H1 (cell line): ENCODE measurements around the gene HPGDS.

Experiments
- CTCF ChIP-seq, 3 experiments: IDR thresholded peaks; 1 replicate in 2 of 3; 2 replicates in 1 of 3; pipeline versions ENCODE4 v1.5.1 to v1.6.1; 2011; ENCODE audit warnings: low read length in 3 of 3, mild to moderate bottlenecking in 3 of 3, inconsistent platforms in 2 of 3, low read depth in 1 of 3, moderate library complexity in 1 of 3; ENCODE audit not compliant: insufficient read depth in 1 of 3; ENCODE audit errors: control extremely low read depth in 1 of 3
- EGR1 ChIP-seq: IDR thresholded peaks from 2 replicates; pipeline ENCODE4 v1.6.1; 2011; ENCODE audit warnings: low read depth, low read length, borderline replicate concordance
- EP300 ChIP-seq, 2 experiments: IDR thresholded peaks; 1 replicate in 1 of 2; 2 replicates in 1 of 2; pipeline ENCODE4 v1.6.1; 2011 to 2012; ENCODE audit warnings: low read depth in 2 of 2, low read length in 2 of 2, mild to moderate bottlenecking in 2 of 2, borderline replicate concordance in 1 of 2, inconsistent platforms in 1 of 2, moderate library complexity in 1 of 2
- POLR2A ChIP-seq, 2 experiments: IDR thresholded peaks; 1 replicate in 1 of 2; 2 replicates in 1 of 2; pipeline ENCODE4 v1.6.1; 2011; ENCODE audit warnings: low read depth in 2 of 2, low read length in 2 of 2, mild to moderate bottlenecking in 2 of 2; ENCODE audit errors: control extremely low read depth in 1 of 2
- POLR2AphosphoS5 ChIP-seq: IDR thresholded peaks from 2 replicates; pipeline ENCODE4 v1.6.1; 2011; ENCODE audit warnings: low read depth, low read length
- SP4 ChIP-seq: IDR thresholded peaks from 2 replicates; pipeline ENCODE4 v1.6.1; 2012; ENCODE audit warnings: low read length, inconsistent platforms

GRCh38 chr4:94356444-94356843, 13.8 kb upstream of the HPGDS start:
- no peak for TF ChIP-seq POLR2AphosphoS5
- TF ChIP-seq EGR1, result no peak
- TF ChIP-seq EP300 (IDR thresholded peaks at IDR 0.05; ENCODE audit: borderline replicate concordance in 1 of 2, low read depth in 2 of 2, low read length in 2 of 2), result no peak
- TF ChIP-seq CTCF (IDR thresholded peaks at IDR 0.05; ENCODE audit: control extremely low read depth in 1 of 3, insufficient read depth in 1 of 3, low read depth in 1 of 3, low read length in 3 of 3), result peak in 1 of 3 experiments; percentile 18; a peak in 1 of 4 replicates
- no peak for TF ChIP-seq POLR2A (IDR thresholded peaks at IDR 0.05; ENCODE audit: control extremely low read depth in 1 of 2, low read depth in 2 of 2, low read length in 2 of 2)
- no peak for TF ChIP-seq SP4
